Testis (tissue), 2 donors: ENCODE results near the gene RCOR3.

Experiments
- CTCF ChIP-seq, 3 experiments: fragments of 450-650 bp in 2 of 3; fragments of 200-600 bp in 1 of 3; sonication (generic) in 1 of 3; IDR thresholded peaks; one replicate each; pipeline ENCODE4 v1.5.1; 2016 to 2019; ENCODE audit warnings: antibody characterized with exemption in 3 of 3, mild to moderate bottlenecking in 2 of 3, moderate library complexity in 1 of 3
- POLR2A ChIP-seq: fragments of 450-650 bp; IDR thresholded peaks from one replicate; pipeline ENCODE4 v1.6.1; 2017; ENCODE audit warnings: antibody characterized with exemption, mild to moderate bottlenecking, moderate library complexity

GRCh38 chr1:211341999-211342398, 82.8 kb downstream of the RCOR3 start:
- TF ChIP-seq CTCF (IDR thresholded peaks at IDR 0.05) (no peak), POLR2A (no peak)
